WTC11 (cell line): Measurements from ENCODE around the gene BEND6. TPM values are rescaled to one million over a fixed set of nuclear protein-coding genes. Genes with fewer than 3 reads are reported as not detected.

Experiments
- ATAC-seq: fragments of 200-7000 bp; cut with Tn5 transposase; 2 replicates; pipeline ENCODE4 v1.10.0; 2021; ENCODE audit warnings: mild to moderate bottlenecking, moderate library complexity
- CTCF ChIA-PET: fragments of 300-600 bp; sonication (Branson Sonifier 250); formaldehyde crosslinking; loops from one replicate; lab custom pipeline; 2021; ENCODE audit warnings: antibody characterized with exemption; lab: Charles Lee
- POLR2A ChIA-PET: fragments of 350-600 bp; sonication (Branson Sonifier 250); formaldehyde crosslinking; loops from one replicate; lab custom pipeline; 2021; ENCODE audit warnings: antibody characterized with exemption; lab: Charles Lee
- DNase-seq: peaks from one replicate; pipeline ENCODE4 v3.0.0; 2021; ENCODE audit warnings: low spot score
- H3K27ac Mint-ChIP-seq: 2 replicates; pipeline ENCODE4 v1.8.0; 2021; ENCODE audit warnings: mixed read lengths
- H3K27me3 Mint-ChIP-seq: 2 replicates; pipeline ENCODE4 v1.8.0; 2021; ENCODE audit warnings: low read depth, mild to moderate bottlenecking, moderate library complexity, mixed read lengths
- H3K36me3 Mint-ChIP-seq: 2 replicates; pipeline ENCODE4 v1.8.0; 2021; ENCODE audit warnings: mixed read lengths
- H3K4me1 Mint-ChIP-seq: 2 replicates; pipeline ENCODE4 v1.8.0; 2022; ENCODE audit warnings: mixed read lengths
- H3K4me3 Mint-ChIP-seq: 2 replicates; pipeline ENCODE4 v1.8.0; 2021; ENCODE audit warnings: mild to moderate bottlenecking, moderate library complexity, mixed read lengths
- H3K9me3 Mint-ChIP-seq: 2 replicates; pipeline ENCODE4 v1.8.0; 2021; ENCODE audit warnings: mixed read lengths
- CBFB ChIP-seq: sonication (generic); formaldehyde crosslinking; IDR thresholded peaks from 2 replicates; pipeline ENCODE4 v1.8.1; 2022; ENCODE audit warnings: mild to moderate bottlenecking, low read depth, missing genetic modification reagents
- CREB1 ChIP-seq: sonication (generic); formaldehyde crosslinking; IDR thresholded peaks from 2 replicates; pipeline ENCODE4 v1.8.0; 2023; ENCODE audit warnings: mild to moderate bottlenecking, missing genetic modification reagents
- E2F5 ChIP-seq: sonication (generic); formaldehyde crosslinking; IDR thresholded peaks from 2 replicates; pipeline ENCODE4 v1.8.1; 2022; ENCODE audit warnings: mild to moderate bottlenecking, moderate library complexity, missing genetic modification reagents
- EMX1 ChIP-seq: fragments of 250-450 bp; sonication (Bioruptor Pico); IDR thresholded peaks from 2 replicates; pipeline ENCODE4 v1.8.0; 2021; ENCODE audit warnings: mild to moderate bottlenecking
- FOXP1 ChIP-seq: sonication (generic); formaldehyde crosslinking; IDR thresholded peaks from 2 replicates; pipeline ENCODE4 v1.8.0; 2022; ENCODE audit warnings: missing genetic modification reagents, mild to moderate bottlenecking, moderate library complexity, borderline replicate concordance
- HMGA2 ChIP-seq: fragments of 250-450 bp; sonication (Bioruptor Pico); IDR thresholded peaks from 2 replicates; pipeline ENCODE4 v1.4.0; 2021; ENCODE audit warnings: mild to moderate bottlenecking, moderate library complexity
- IRF2 ChIP-seq: sonication (generic); formaldehyde crosslinking; IDR thresholded peaks from 2 replicates; pipeline ENCODE4 v1.8.0; 2022; ENCODE audit warnings: low read depth, missing genetic modification reagents, borderline replicate concordance
- JUN ChIP-seq: sonication (generic); formaldehyde crosslinking; IDR thresholded peaks from 2 replicates; pipeline ENCODE4 v1.8.0; 2023; ENCODE audit warnings: mild to moderate bottlenecking, missing genetic modification reagents
- NR2C2 ChIP-seq: sonication (generic); formaldehyde crosslinking; IDR thresholded peaks from 2 replicates; pipeline ENCODE4 v1.8.0; 2022; ENCODE audit warnings: mild to moderate bottlenecking, missing genetic modification reagents
- OVOL2 ChIP-seq: fragments of 250-450 bp; sonication (Bioruptor Pico); IDR thresholded peaks from 2 replicates; pipeline ENCODE4 v1.9.0; 2021; ENCODE audit warnings: mild to moderate bottlenecking, borderline replicate concordance
- RELA ChIP-seq: sonication (generic); formaldehyde crosslinking; IDR thresholded peaks from 2 replicates; pipeline ENCODE4 v1.8.1; 2022; ENCODE audit warnings: missing genetic modification reagents, mild to moderate bottlenecking, borderline replicate concordance
- RORB ChIP-seq: fragments of 250-450 bp; sonication (Bioruptor Pico); IDR thresholded peaks from 2 replicates; pipeline ENCODE4 v1.9.0; 2021; ENCODE audit warnings: mild to moderate bottlenecking
- TEAD1 ChIP-seq: sonication (generic); formaldehyde crosslinking; IDR thresholded peaks from 2 replicates; pipeline ENCODE4 v1.8.0; 2022; ENCODE audit warnings: mild to moderate bottlenecking, missing genetic modification reagents
- ZNF317 ChIP-seq: sonication (generic); formaldehyde crosslinking; IDR thresholded peaks from 2 replicates; pipeline ENCODE4 v1.8.1; 2023; ENCODE audit warnings: low read depth, mild to moderate bottlenecking, moderate library complexity, missing genetic modification reagents, borderline replicate concordance
- ZNF396 ChIP-seq: fragments of 250-450 bp; sonication (Bioruptor Pico); IDR thresholded peaks from 2 replicates; pipeline ENCODE4 v1.8.0; 2021; ENCODE audit warnings: mild to moderate bottlenecking, moderate library complexity, borderline replicate concordance
- ZNF423 ChIP-seq: fragments of 250-450 bp; sonication (Bioruptor Pico); IDR thresholded peaks from 2 replicates; pipeline ENCODE4 v2.1.2; 2022; ENCODE audit warnings: mild to moderate bottlenecking, moderate library complexity
- ZNF671 ChIP-seq: fragments of 250-450 bp; sonication (Bioruptor Pico); IDR thresholded peaks from 2 replicates; pipeline ENCODE4 v1.8.0; 2021; ENCODE audit warnings: mild to moderate bottlenecking
- total RNA-seq: library from RNA; stranded (reverse); gene quantifications from 3 replicates; pipeline ENCODE4 v1.2.3, GENCODE V29; 2021
- TF ChIP-seq, protein P1 (sequence below): sonication (generic); formaldehyde crosslinking; IDR thresholded peaks from 2 replicates; pipeline ENCODE4 v1.8.1; 2023; ENCODE audit warnings: mild to moderate bottlenecking, missing genetic modification reagents, borderline replicate concordance
- TF ChIP-seq, protein P2 (sequence below): sonication (generic); formaldehyde crosslinking; conservative IDR thresholded peaks from 2 replicates; pipeline ENCODE4 v1.8.1; 2023; ENCODE audit warnings: mild to moderate bottlenecking, low read depth, missing genetic modification reagents, moderate library complexity
- TF ChIP-seq, protein P3 (sequence below): fragments of 250-450 bp; sonication (Bioruptor Pico); IDR thresholded peaks from 2 replicates; pipeline ENCODE4 v1.9.0; 2021; ENCODE audit warnings: moderate library complexity, mild to moderate bottlenecking, inconsistent platforms, borderline replicate concordance
- TF ChIP-seq, protein P4 (sequence below): sonication (generic); formaldehyde crosslinking; IDR thresholded peaks from 2 replicates; pipeline ENCODE4 v1.8.0; 2023; ENCODE audit warnings: mild to moderate bottlenecking, missing genetic modification reagents

The BEND6 gene
- total RNA-seq, 1 experiment from 2014 or later = 1.5 TPM

GRCh38 chr6:56936466-56936865 is 18.4 kb upstream of the BEND6 start:
- ChIA-PET CTCF (interaction anchor here (0.8 to 1.2 kb wide), 2 partner anchors 9 to 19 kb away, joined by 3 read pairs; partner anchors contain the start of gene BEND6), POLR2A (no interaction called here)
- Mint-ChIP-seq H3K4me1 (no peaks in the 10 kb centered on the region), H3K9me3 (peaks cover 8% of the 10 kb centered on the region), H3K27ac (no peak overlapping the region), H3K36me3 (peaks cover under 1% of the 10 kb centered on the region; the same call in 1 of the 2 replicates), H3K27me3 (no peaks in the 10 kb centered on the region), H3K4me3 (no peak overlapping the region)
- DNase-seq = no peak
- TF ChIP-seq ZNF317 (CRISPR knock-in tag) = no peak
- TF ChIP-seq, protein P1, sequence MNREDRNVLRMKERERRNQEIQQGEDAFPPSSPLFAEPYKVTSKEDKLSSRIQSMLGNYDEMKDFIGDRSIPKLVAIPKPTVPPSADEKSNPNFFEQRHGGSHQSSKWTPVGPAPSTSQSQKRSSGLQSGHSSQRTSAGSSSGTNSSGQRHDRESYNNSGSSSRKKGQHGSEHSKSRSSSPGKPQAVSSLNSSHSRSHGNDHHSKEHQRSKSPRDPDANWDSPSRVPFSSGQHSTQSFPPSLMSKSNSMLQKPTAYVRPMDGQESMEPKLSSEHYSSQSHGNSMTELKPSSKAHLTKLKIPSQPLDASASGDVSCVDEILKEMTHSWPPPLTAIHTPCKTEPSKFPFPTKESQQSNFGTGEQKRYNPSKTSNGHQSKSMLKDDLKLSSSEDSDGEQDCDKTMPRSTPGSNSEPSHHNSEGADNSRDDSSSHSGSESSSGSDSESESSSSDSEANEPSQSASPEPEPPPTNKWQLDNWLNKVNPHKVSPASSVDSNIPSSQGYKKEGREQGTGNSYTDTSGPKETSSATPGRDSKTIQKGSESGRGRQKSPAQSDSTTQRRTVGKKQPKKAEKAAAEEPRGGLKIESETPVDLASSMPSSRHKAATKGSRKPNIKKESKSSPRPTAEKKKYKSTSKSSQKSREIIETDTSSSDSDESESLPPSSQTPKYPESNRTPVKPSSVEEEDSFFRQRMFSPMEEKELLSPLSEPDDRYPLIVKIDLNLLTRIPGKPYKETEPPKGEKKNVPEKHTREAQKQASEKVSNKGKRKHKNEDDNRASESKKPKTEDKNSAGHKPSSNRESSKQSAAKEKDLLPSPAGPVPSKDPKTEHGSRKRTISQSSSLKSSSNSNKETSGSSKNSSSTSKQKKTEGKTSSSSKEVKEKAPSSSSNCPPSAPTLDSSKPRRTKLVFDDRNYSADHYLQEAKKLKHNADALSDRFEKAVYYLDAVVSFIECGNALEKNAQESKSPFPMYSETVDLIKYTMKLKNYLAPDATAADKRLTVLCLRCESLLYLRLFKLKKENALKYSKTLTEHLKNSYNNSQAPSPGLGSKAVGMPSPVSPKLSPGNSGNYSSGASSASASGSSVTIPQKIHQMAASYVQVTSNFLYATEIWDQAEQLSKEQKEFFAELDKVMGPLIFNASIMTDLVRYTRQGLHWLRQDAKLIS (CRISPR knock-in tag) = no peak
- no peak for TF ChIP-seq CBFB
- TF ChIP-seq EMX1 (CRISPR knock-in tag) = no peak
- TF ChIP-seq, protein P2, sequence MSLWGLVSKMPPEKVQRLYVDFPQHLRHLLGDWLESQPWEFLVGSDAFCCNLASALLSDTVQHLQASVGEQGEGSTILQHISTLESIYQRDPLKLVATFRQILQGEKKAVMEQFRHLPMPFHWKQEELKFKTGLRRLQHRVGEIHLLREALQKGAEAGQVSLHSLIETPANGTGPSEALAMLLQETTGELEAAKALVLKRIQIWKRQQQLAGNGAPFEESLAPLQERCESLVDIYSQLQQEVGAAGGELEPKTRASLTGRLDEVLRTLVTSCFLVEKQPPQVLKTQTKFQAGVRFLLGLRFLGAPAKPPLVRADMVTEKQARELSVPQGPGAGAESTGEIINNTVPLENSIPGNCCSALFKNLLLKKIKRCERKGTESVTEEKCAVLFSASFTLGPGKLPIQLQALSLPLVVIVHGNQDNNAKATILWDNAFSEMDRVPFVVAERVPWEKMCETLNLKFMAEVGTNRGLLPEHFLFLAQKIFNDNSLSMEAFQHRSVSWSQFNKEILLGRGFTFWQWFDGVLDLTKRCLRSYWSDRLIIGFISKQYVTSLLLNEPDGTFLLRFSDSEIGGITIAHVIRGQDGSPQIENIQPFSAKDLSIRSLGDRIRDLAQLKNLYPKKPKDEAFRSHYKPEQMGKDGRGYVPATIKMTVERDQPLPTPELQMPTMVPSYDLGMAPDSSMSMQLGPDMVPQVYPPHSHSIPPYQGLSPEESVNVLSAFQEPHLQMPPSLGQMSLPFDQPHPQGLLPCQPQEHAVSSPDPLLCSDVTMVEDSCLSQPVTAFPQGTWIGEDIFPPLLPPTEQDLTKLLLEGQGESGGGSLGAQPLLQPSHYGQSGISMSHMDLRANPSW (CRISPR knock-in tag) = no peak
- TF ChIP-seq IRF2 (CRISPR knock-in tag) = no peak
- TF ChIP-seq E2F5 (CRISPR knock-in tag) = no peak
- TF ChIP-seq RELA = no peak
- no peak for TF ChIP-seq CREB1 (CRISPR knock-in tag)
- no peak for TF ChIP-seq OVOL2 (CRISPR knock-in tag)
- TF ChIP-seq, protein P3, sequence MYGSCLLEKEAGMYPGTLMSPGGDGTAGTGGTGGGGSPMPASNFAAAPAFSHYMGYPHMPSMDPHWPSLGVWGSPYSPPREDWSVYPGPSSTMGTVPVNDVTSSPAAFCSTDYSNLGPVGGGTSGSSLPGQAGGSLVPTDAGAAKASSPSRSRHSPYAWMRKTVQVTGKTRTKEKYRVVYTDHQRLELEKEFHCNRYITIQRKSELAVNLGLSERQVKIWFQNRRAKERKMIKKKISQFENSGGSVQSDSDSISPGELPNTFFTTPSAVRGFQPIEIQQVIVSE (CRISPR knock-in tag) = no peak
- TF ChIP-seq, protein P4, sequence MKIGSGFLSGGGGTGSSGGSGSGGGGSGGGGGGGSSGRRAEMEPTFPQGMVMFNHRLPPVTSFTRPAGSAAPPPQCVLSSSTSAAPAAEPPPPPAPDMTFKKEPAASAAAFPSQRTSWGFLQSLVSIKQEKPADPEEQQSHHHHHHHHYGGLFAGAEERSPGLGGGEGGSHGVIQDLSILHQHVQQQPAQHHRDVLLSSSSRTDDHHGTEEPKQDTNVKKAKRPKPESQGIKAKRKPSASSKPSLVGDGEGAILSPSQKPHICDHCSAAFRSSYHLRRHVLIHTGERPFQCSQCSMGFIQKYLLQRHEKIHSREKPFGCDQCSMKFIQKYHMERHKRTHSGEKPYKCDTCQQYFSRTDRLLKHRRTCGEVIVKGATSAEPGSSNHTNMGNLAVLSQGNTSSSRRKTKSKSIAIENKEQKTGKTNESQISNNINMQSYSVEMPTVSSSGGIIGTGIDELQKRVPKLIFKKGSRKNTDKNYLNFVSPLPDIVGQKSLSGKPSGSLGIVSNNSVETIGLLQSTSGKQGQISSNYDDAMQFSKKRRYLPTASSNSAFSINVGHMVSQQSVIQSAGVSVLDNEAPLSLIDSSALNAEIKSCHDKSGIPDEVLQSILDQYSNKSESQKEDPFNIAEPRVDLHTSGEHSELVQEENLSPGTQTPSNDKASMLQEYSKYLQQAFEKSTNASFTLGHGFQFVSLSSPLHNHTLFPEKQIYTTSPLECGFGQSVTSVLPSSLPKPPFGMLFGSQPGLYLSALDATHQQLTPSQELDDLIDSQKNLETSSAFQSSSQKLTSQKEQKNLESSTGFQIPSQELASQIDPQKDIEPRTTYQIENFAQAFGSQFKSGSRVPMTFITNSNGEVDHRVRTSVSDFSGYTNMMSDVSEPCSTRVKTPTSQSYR (CRISPR knock-in tag) = no peak
- no peak for ATAC-seq

GRCh38 chr6:56938649-56939191 is 16.2 kb upstream of the BEND6 start:
- ChIA-PET CTCF (interaction anchor here (1.1 to 1.7 kb wide), 4 partner anchors 11 to 36 kb away, joined by 3 to 6 read pairs (median 4); partner anchors contain the start of gene BEND6), POLR2A (no interaction called here)
- DNase-seq (no peak), ATAC-seq (no peak)
- Mint-ChIP-seq H3K9me3 (peaks cover 18% of the 10 kb centered on the region), H3K4me3 (no peak overlapping the region), H3K27ac (no peak overlapping the region), H3K4me1 (no peaks in the 10 kb centered on the region), H3K27me3 (no peaks in the 10 kb centered on the region), H3K36me3 (peaks cover 7% of the 10 kb centered on the region)
- no peak for TF ChIP-seq ZNF671 (CRISPR knock-in tag)
- TF ChIP-seq FOXP1 = no peak
- no peak for TF ChIP-seq ZNF423 (CRISPR knock-in tag)
- TF ChIP-seq JUN (CRISPR knock-in tag) = no peak
- TF ChIP-seq ZNF396 (CRISPR knock-in tag) = no peak
- TF ChIP-seq NR2C2 (CRISPR knock-in tag) = no peak
- TF ChIP-seq TEAD1 = no peak
- TF ChIP-seq RORB = no peak
- no peak for TF ChIP-seq HMGA2
- TF ChIP-seq, protein P1 (CRISPR knock-in tag) = no peak
